Activated CD8-positive, alpha-beta T cell treated with anti-CD3 and anti-CD28 coated beads for 36 hours (primary cell): ENCODE data around the gene KIZ. TPM values are rescaled to one million over a fixed set of nuclear protein-coding genes. Genes with fewer than 3 reads are reported as not detected.
A peak's percentile ranks its signal among the peaks of the same experiment; 100 is the strongest.

Experiments
- ATAC-seq: fragments of 200-7000 bp; cut with Tn5 transposase; one replicate; pipeline ENCODE4 v1.10.0; 2021; ENCODE audit warnings: mild to moderate bottlenecking, moderate library complexity
- CTCF ChIA-PET: fragments of 350-600 bp; sonication (Branson Sonifier 250); formaldehyde crosslinking; loops from one replicate; lab custom pipeline; 2021; ENCODE audit warnings: antibody characterized with exemption; lab: Charles Lee
- POLR2A ChIA-PET: fragments of 350-600 bp; sonication (Branson Sonifier 250); formaldehyde crosslinking; loops from one replicate; lab custom pipeline; 2021; ENCODE audit warnings: antibody characterized with exemption; lab: Charles Lee
- DNase-seq: peaks from one replicate; pipeline ENCODE4 v3.0.0-alpha.2; 2020
- H3K27ac Mint-ChIP-seq: one replicate; pipeline ENCODE4 v1.8.0; 2021; ENCODE audit warnings: mild to moderate bottlenecking, mixed read lengths
- H3K27me3 Mint-ChIP-seq: one replicate; pipeline ENCODE4 v1.8.0; 2021; ENCODE audit warnings: mixed read lengths
- H3K36me3 Mint-ChIP-seq: one replicate; pipeline ENCODE4 v1.8.0; 2021; ENCODE audit warnings: low read depth, mixed read lengths
- H3K4me1 Mint-ChIP-seq: one replicate; pipeline ENCODE4 v1.8.0; 2021; ENCODE audit warnings: low read depth, mixed read lengths
- H3K4me3 Mint-ChIP-seq: one replicate; pipeline ENCODE4 v1.8.0; 2021; ENCODE audit warnings: mild to moderate bottlenecking, moderate library complexity, mixed read lengths
- H3K9me3 Mint-ChIP-seq: one replicate; pipeline ENCODE4 v1.8.0; 2021; ENCODE audit warnings: mixed read lengths
- intact Hi-C: fragments of 100-400 bp; cut with micrococcal nuclease; formaldehyde crosslinking; loops from one replicate; pipeline ENCODE4 v1.10.0; 2022
- total RNA-seq, 2 experiments: library from RNA; stranded (reverse); gene quantifications; one replicate each; pipeline ENCODE4 v1.2.3, GENCODE V29; 2021
- TF ChIP-seq, protein P1 (sequence below): fragments of 200-600 bp; IDR thresholded peaks from one replicate; pipeline ENCODE4 v1.8.0; 2022; ENCODE audit warnings: antibody characterized with exemption, mild to moderate bottlenecking

The KIZ gene, protein sequence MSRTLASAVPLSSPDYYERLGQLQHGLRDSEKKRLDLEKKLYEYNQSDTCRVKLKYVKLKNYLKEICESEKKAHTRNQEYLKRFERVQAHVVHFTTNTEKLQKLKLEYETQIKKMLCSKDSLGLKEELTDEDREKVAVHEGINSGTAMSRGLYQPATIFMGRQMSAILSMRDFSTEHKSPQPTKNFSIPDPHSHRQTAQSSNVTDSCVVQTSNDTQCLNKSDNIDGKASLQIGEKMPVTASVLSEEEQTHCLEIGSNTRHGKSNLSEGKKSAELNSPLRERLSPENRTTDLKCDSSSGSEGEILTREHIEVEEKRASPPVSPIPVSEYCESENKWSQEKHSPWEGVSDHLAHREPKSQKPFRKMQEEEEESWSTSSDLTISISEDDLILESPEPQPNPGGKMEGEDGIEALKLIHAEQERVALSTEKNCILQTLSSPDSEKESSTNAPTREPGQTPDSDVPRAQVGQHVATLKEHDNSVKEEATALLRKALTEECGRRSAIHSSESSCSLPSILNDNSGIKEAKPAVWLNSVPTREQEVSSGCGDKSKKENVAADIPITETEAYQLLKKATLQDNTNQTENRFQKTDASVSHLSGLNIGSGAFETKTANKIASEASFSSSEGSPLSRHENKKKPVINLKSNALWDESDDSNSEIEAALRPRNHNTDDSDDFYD
- total RNA-seq, result 10 to 100 TPM; 13.1 to 13.2 TPM

DNA sequence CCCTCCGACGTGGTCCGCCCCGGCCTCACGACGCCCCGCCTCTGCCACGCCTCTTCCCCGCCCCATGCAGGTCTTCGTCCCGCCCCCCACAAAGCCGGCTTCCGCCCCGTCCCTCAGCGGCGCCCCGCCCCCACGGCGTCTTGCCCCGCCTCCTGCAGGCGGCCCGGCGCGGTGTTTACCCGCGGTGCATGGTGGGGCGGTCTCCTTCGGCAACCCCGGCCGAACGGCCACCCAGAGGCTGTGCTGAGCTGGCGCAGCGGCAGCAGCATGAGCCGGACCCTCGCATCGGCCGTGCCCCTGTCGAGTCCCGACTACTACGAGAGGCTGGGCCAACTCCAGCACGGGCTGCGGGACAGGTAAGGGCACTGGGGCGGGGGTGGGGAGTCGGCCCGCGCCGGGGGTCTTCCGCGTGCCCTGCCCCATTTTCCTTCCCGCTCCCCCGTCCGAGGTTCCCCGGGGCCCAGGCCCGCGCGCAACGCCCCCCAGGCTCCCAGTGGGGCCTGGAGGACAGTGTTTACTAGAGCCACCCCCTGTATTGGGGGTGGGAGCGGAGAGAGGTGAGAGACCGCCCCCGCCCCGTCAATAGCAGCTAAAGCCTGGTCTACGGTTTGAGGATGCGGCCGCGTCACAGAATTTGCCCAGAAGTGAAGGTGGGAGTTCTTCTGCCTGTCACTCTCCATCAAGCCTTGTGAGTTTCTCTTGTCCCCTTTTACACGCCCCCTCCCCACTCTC is at the start of gene KIZ:
TSS of gene KIZ (plus strand) at position 234 of the 732 bp plus-strand sequence. CDS start at position 268, 34 bp downstream.
- intact Hi-C loops, result no loop called here
- Mint-ChIP-seq H3K4me3 (peak within 1 kb of the TSS; percentile 83), H3K27me3 (peaks cover 4% of the 10 kb centered on the region), H3K36me3 (no peaks in the 10 kb centered on the region), H3K27ac (peak within 1 kb of the TSS; percentile 86), H3K4me1 (peaks cover 15% of the 10 kb centered on the region), H3K9me3 (no peaks in the 10 kb centered on the region)
- POLR2A ChIA-PET, result interaction anchor here (0.7 to 1.6 kb wide), 3 partner anchors 17 to 515 kb away, joined by 3 to 4 read pairs (median 3); no protein-coding TSS in a partner anchor
- CTCF ChIA-PET, result interaction anchor here (0.7 to 1.5 kb wide), 9 partner anchors 12 to 379 kb away, joined by 3 to 6 read pairs (median 3); no protein-coding TSS in a partner anchor
- DNase-seq (peak; percentile 96), ATAC-seq (peak; percentile 99)
- TF ChIP-seq, protein P1, sequence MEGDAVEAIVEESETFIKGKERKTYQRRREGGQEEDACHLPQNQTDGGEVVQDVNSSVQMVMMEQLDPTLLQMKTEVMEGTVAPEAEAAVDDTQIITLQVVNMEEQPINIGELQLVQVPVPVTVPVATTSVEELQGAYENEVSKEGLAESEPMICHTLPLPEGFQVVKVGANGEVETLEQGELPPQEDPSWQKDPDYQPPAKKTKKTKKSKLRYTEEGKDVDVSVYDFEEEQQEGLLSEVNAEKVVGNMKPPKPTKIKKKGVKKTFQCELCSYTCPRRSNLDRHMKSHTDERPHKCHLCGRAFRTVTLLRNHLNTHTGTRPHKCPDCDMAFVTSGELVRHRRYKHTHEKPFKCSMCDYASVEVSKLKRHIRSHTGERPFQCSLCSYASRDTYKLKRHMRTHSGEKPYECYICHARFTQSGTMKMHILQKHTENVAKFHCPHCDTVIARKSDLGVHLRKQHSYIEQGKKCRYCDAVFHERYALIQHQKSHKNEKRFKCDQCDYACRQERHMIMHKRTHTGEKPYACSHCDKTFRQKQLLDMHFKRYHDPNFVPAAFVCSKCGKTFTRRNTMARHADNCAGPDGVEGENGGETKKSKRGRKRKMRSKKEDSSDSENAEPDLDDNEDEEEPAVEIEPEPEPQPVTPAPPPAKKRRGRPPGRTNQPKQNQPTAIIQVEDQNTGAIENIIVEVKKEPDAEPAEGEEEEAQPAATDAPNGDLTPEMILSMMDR, result peak; percentile 29

DNA sequence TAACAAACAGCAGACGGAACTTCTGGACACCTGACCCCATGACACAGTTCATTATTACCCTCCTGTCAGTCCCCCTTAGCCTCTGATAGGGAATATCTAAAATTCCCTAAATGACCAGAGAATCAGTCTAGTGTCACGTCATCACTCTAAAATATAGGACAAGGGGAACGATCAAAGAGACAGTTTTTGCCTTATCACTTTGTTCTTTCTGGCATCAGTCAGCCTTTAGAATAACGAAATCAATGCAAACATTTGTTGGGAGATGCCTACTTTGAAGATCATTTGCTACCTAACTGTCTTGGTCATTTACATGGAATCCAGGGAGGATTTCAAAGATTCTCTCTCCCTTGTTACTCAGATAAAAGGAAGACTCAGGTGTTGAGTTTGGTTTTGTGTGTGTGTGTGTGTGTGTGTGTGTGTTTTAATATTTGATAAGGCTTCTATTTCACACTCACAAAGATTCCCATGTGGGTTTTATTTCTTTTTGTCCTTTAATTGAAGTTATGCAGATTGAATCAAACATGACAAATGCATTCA is 48.0 kb upstream of the KIZ start:
- Mint-ChIP-seq H3K4me3 (no peak overlapping the region), H3K9me3 (no peaks in the 10 kb centered on the region), H3K36me3 (no peaks in the 10 kb centered on the region), H3K4me1 (no peaks in the 10 kb centered on the region), H3K27me3 (peaks cover 26% of the 10 kb centered on the region), H3K27ac (no peak overlapping the region)
- DNase-seq (no peak), ATAC-seq (no peak)
- intact Hi-C loops, result no loop called here
- POLR2A ChIA-PET, result no interaction called here
- CTCF ChIA-PET, result no interaction called here
- TF ChIP-seq, protein P1, result no peak

DNA sequence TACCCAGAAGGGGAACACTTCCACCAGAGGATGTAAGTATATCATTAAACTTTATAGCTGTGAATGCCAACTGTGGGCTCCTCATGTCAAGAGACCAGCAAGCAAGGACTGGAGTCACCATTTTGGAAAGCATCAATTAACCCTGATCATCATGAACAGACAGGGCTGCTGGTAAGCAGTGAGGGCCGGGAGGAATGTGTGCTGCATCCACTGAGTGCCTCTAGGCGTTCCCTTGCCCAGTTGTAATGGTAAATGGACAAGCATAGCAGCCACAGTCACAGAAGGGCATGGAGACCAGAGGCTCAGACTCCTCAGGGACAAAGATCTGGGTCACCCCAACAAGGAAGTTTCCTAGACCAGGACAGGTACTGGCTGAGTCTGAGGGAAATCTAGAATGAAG is 43.3 kb upstream of the KIZ start:
- Mint-ChIP-seq H3K36me3 (no peaks in the 10 kb centered on the region), H3K4me1 (no peaks in the 10 kb centered on the region), H3K27ac (no peak overlapping the region), H3K27me3 (peaks cover 36% of the 10 kb centered on the region), H3K4me3 (no peak overlapping the region), H3K9me3 (no peaks in the 10 kb centered on the region)
- intact Hi-C loops, result no loop called here
- ATAC-seq (no peak), DNase-seq (no peak)
- ChIA-PET POLR2A (no interaction called here), CTCF (interaction anchor here (1.3 kb wide), 1 partner anchor 32 kb away, joined by 3 read pairs; no protein-coding TSS in a partner anchor)
- TF ChIP-seq, protein P1, result no peak

DNA sequence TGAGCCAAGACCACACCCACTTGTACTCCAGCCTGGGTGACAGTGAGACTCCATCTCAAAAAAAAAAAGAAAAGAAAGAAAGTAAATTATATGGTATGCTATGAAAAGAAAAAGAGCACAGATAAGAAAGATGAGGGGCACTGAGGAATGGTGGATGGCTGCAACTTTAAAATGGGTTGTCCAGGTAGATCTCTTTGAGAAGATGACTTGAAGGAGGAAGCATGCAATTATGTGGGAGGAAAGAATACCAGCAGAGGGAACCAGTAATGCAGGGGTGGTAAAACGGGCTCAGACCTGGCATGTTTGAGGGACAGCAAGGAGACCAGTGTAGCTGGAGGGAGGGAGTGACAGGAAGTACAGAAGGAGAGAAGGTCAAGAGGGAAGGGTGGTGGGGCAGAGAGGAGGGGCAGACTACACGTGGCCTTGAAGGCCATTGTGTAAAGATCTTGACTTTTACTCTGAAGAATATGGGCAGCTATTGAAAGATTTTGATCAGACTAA is 42.0 kb upstream of the KIZ start:
- DNase-seq, result no peak
- H3K27me3 Mint-ChIP-seq, result peaks cover 36% of the 10 kb centered on the region
- TF ChIP-seq, protein P1, result no peak
- ChIA-PET POLR2A (no interaction called here), CTCF (interaction anchor here (1.0 to 1.3 kb wide), 2 partner anchors 33 to 421 kb away, joined by 3 read pairs; no protein-coding TSS in a partner anchor)
- no peak for ATAC-seq
- H3K4me3 Mint-ChIP-seq, result no peak overlapping the region
- no peaks in the 10 kb centered on the region for H3K36me3 Mint-ChIP-seq
- H3K4me1 Mint-ChIP-seq, result no peaks in the 10 kb centered on the region
- intact Hi-C loops, result no loop called here
- no peak overlapping the region for H3K27ac Mint-ChIP-seq
- no peaks in the 10 kb centered on the region for H3K9me3 Mint-ChIP-seq
